Measurements from ENCODE around the gene STX8.
A peak's percentile ranks its signal among the peaks of the same experiment; 100 is the strongest.

The STX8 gene

DNA sequence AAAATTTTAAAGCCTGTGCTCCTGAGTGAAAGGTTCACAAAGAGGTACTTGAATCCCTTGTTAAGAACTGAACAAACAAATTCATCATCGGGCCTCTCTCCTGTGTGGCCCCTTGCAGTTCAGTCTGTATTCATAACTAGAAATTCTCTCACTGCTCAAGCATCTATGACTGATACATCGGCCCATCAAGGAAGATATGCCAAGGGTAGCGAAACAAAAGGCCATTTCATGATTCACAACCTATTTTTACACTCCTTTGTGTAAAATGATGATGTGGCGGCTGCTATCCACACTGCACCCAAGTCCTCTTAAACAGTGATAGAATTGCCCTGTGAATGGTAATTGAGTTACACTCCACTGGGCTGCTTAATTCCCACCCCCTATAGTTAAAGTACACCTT, 204.6 kb downstream of the STX8 start:
- Histone ChIP-seq H3K9ac (ENCODE audit: low read length) (no peak overlapping the region), H3K27me3 (ENCODE audit: low read depth, low read length) (no peaks in the 10 kb centered on the region), H3K36me3 (replicated peaks; ENCODE audit: low read depth, low read length) (no peaks in the 10 kb centered on the region), H3K79me2 (ENCODE audit: low read length) (no peaks in the 10 kb centered on the region), H3K4me2 (ENCODE audit: low read length) (peak overlapping the region; percentile 57), H4K20me1 (ENCODE audit: insufficient read depth, low read length) (no peaks in the 10 kb centered on the region), H3K27ac (ENCODE audit: low read length) (no peak overlapping the region), H3K9me3 (ENCODE audit: insufficient read depth, low read length) (no peaks in the 10 kb centered on the region), H3K4me3 (ENCODE audit: low read length) (0 out of 2 replicates have a peak overlapping the region, but pooled peaks have one; percentile 19), H2AFZ (ENCODE audit: low read depth, low read length) (no peak overlapping the region), H3K4me1 (ENCODE audit: low read length) (peaks cover 26% of the 10 kb centered on the region)
- TF ChIP-seq EZH2phosphoT487 (IDR thresholded peaks at IDR 0.05; ENCODE audit: low read depth) = no peak

GRCh38 chr17:9370467-9370866, 205.2 kb downstream of the STX8 start:
- Histone ChIP-seq H3K4me1 (ENCODE audit: low read length) (peaks cover 26% of the 10 kb centered on the region), H3K79me2 (ENCODE audit: low read length) (no peaks in the 10 kb centered on the region), H3K36me3 (replicated peaks; ENCODE audit: low read depth, low read length) (no peaks in the 10 kb centered on the region), H3K9me3 (ENCODE audit: insufficient read depth, low read length) (no peaks in the 10 kb centered on the region), H3K27me3 (ENCODE audit: low read depth, low read length) (no peaks in the 10 kb centered on the region), H3K27ac (ENCODE audit: low read length) (no peak overlapping the region), H3K4me3 (ENCODE audit: low read length) (peak overlapping the region; percentile 19), H4K20me1 (ENCODE audit: insufficient read depth, low read length) (no peaks in the 10 kb centered on the region), H3K4me2 (ENCODE audit: low read length) (peak overlapping the region; percentile 57), H2AFZ (ENCODE audit: low read depth, low read length) (no peak overlapping the region), H3K9ac (ENCODE audit: low read length) (no peak overlapping the region)
- no peak for TF ChIP-seq EZH2phosphoT487 (IDR thresholded peaks at IDR 0.05; ENCODE audit: low read depth)
- peak; percentile 19; the same call in 1 of the 2 replicates for TF ChIP-seq CTCF (IDR thresholded peaks at IDR 0.05; ENCODE audit: low read depth, low read length)

- no peak for TF ChIP-seq EZH2phosphoT487 (IDR thresholded peaks at IDR 0.05; ENCODE audit: low read depth)
- no peak for TF ChIP-seq CTCF (IDR thresholded peaks at IDR 0.05; ENCODE audit: low read depth, low read length)
- H3K27me3 ChIP-seq (ENCODE audit: low read depth, low read length) = no peaks in the 10 kb centered on the region
- H3K4me3 ChIP-seq (ENCODE audit: low read length) = no peak overlapping the region
- H3K9me3 ChIP-seq (ENCODE audit: insufficient read depth, low read length) = no peaks in the 10 kb centered on the region
- no peaks in the 10 kb centered on the region for H3K36me3 ChIP-seq (replicated peaks; ENCODE audit: low read depth, low read length)
- peaks cover 37% of the 10 kb centered on the region for H3K4me1 ChIP-seq (ENCODE audit: low read length)
- no peaks in the 10 kb centered on the region for H4K20me1 ChIP-seq (ENCODE audit: insufficient read depth, low read length)
- no peak overlapping the region for H3K27ac ChIP-seq (ENCODE audit: low read length)
- no peak overlapping the region for H3K9ac ChIP-seq (ENCODE audit: low read length)
- H3K4me2 ChIP-seq (ENCODE audit: low read length) = no peak overlapping the region
- H2AFZ ChIP-seq (ENCODE audit: low read depth, low read length) = no peak overlapping the region
- no peaks in the 10 kb centered on the region for H3K79me2 ChIP-seq (ENCODE audit: low read length)
Observed at GRCh38 chr17:9368631-9369030, 207.0 kb downstream of the STX8 start.

GRCh38 chr17:9367156-9367555, 208.5 kb downstream of the STX8 start:
- Histone ChIP-seq H4K20me1 (ENCODE audit: insufficient read depth, low read length) (no peaks in the 10 kb centered on the region), H3K4me1 (ENCODE audit: low read length) (peaks cover 34% of the 10 kb centered on the region), H3K4me2 (ENCODE audit: low read length) (no peak overlapping the region), H3K79me2 (ENCODE audit: low read length) (no peaks in the 10 kb centered on the region), H3K9ac (ENCODE audit: low read length) (no peak overlapping the region), H3K27me3 (ENCODE audit: low read depth, low read length) (no peaks in the 10 kb centered on the region), H3K4me3 (ENCODE audit: low read length) (no peak overlapping the region), H3K9me3 (ENCODE audit: insufficient read depth, low read length) (no peaks in the 10 kb centered on the region), H3K27ac (ENCODE audit: low read length) (no peak overlapping the region), H3K36me3 (replicated peaks; ENCODE audit: low read depth, low read length) (no peaks in the 10 kb centered on the region), H2AFZ (ENCODE audit: low read depth, low read length) (no peak overlapping the region)
- TF ChIP-seq EZH2phosphoT487 (IDR thresholded peaks at IDR 0.05; ENCODE audit: low read depth) (no peak), CTCF (IDR thresholded peaks at IDR 0.05; ENCODE audit: low read depth, low read length) (no peak)
